ENCODE data around the gene STK35.

The STK35 gene

DNA sequence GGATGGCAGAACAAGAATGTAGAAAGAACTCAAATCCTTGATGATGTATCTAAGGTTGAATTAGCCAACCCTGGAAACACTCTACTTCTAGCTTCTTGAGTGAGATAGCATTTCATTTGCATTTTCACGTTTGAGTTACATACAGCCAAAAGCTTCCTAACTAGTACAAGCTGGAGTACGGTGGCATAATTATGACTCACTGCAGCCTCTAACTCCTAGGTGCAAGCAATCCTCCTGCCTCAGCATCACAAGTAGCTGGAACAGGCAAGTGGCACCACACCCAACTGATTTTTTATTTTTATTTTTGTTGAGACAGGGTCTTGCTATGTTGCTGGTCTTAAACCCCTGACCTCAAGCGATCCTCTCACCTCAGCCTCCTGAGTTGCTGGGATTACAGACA, 36.5 kb upstream of the STK35 start:
- DNase-seq: no peak
- no peaks in the 10 kb centered on the region for H3K27me3 ChIP-seq (replicated peaks)
- in situ Hi-C loops (cut with HindIII; ENCODE audit: low pct_ligation_motif_present, low sequenced_read_pairs): no loop called here
- H3K4me3 ChIP-seq (ENCODE audit: low read depth, low read length): no peak overlapping the region
- TF ChIP-seq, protein P1, sequence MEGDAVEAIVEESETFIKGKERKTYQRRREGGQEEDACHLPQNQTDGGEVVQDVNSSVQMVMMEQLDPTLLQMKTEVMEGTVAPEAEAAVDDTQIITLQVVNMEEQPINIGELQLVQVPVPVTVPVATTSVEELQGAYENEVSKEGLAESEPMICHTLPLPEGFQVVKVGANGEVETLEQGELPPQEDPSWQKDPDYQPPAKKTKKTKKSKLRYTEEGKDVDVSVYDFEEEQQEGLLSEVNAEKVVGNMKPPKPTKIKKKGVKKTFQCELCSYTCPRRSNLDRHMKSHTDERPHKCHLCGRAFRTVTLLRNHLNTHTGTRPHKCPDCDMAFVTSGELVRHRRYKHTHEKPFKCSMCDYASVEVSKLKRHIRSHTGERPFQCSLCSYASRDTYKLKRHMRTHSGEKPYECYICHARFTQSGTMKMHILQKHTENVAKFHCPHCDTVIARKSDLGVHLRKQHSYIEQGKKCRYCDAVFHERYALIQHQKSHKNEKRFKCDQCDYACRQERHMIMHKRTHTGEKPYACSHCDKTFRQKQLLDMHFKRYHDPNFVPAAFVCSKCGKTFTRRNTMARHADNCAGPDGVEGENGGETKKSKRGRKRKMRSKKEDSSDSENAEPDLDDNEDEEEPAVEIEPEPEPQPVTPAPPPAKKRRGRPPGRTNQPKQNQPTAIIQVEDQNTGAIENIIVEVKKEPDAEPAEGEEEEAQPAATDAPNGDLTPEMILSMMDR (IDR thresholded peaks at IDR 0.05; ENCODE audit: low read depth, low read length, missing control alignments): no peak
- no peaks in the 10 kb centered on the region for H3K36me3 ChIP-seq (replicated peaks)
- H3K27ac ChIP-seq: no peak overlapping the region

- no peak for DNase-seq
- Histone ChIP-seq H3K27me3 (replicated peaks) (no peaks in the 10 kb centered on the region), H3K4me3 (ENCODE audit: low read depth, low read length) (no peak overlapping the region), H3K27ac (no peak overlapping the region), H3K36me3 (replicated peaks) (no peaks in the 10 kb centered on the region)
- TF ChIP-seq, protein P1 (IDR thresholded peaks at IDR 0.05; ENCODE audit: low read depth, low read length, missing control alignments): no peak
- in situ Hi-C loops (cut with HindIII; ENCODE audit: low pct_ligation_motif_present, low sequenced_read_pairs): no loop called here
These were observed 35.0 kb upstream of the STK35 start for GRCh38 chr20:2066461-2067122.

DNA sequence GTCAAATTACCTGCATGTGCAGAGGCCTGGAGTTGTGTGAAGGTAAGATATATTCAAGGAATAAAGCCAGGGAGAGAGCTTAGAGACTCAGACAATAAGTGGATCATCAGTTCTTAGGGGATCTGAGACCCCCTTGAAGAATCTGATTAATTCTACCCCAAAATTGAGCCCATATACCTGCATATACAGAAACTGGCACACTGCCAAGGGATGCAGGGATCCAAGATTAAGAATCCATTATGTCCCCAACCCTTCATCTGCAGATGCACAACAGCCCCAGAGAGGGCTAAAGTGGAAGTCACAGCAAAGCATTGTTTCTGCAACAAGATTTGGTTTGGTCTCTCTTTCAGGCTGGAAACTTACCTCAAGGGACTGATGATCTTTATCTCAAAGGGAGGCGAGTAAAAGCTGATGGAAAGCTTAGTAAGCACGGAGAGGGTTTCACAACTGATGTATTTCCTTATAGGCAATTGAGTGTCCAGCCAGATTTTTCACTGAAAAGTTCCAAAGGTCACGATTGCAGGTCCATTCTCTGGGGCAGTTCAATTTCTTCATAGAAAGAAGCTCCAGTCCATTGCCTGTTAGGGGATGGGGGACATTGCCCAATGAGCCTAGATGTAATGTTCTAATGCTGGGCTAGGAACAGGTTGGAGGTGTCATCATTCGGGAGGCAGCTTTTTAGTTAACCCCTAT, 20.9 kb upstream of the STK35 start:
- in situ Hi-C loops (cut with HindIII; ENCODE audit: low pct_ligation_motif_present, low sequenced_read_pairs): no loop called here
- no peak overlapping the region for H3K27ac ChIP-seq
- TF ChIP-seq, protein P1 (IDR thresholded peaks at IDR 0.05; ENCODE audit: low read depth, low read length, missing control alignments): no peak
- no peaks in the 10 kb centered on the region for H3K36me3 ChIP-seq (replicated peaks)
- no peak for DNase-seq
- H3K27me3 ChIP-seq (replicated peaks): no peaks in the 10 kb centered on the region
- H3K4me3 ChIP-seq (ENCODE audit: low read depth, low read length): no peak overlapping the region

DNA sequence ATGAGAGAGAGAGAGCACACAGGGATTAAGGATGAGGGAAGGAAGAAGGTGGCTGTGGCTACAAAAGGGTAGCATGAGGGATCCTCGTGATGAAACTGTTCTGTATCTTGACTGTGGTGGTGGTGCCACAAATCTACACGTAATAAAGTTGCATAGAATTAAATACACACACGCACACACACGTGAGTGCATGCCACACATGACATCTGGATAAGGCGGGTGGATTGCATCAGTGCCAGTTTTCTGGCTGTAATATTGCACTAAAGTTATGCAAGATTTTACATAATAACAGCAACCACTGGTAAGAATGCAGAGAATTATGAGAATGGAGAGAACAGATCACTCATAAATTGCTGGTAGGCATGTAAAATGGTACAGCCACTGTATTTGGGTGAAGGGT, 16.9 kb upstream of the STK35 start:
- in situ Hi-C loops (cut with HindIII; ENCODE audit: low pct_ligation_motif_present, low sequenced_read_pairs): no loop called here
- TF ChIP-seq, protein P1 (IDR thresholded peaks at IDR 0.05; ENCODE audit: low read depth, low read length, missing control alignments): no peak
- Histone ChIP-seq H3K4me3 (ENCODE audit: low read depth, low read length) (no peak overlapping the region), H3K36me3 (replicated peaks) (no peaks in the 10 kb centered on the region), H3K27ac (no peak overlapping the region), H3K27me3 (replicated peaks) (peaks cover 7% of the 10 kb centered on the region)
- DNase-seq: no peak

DNA sequence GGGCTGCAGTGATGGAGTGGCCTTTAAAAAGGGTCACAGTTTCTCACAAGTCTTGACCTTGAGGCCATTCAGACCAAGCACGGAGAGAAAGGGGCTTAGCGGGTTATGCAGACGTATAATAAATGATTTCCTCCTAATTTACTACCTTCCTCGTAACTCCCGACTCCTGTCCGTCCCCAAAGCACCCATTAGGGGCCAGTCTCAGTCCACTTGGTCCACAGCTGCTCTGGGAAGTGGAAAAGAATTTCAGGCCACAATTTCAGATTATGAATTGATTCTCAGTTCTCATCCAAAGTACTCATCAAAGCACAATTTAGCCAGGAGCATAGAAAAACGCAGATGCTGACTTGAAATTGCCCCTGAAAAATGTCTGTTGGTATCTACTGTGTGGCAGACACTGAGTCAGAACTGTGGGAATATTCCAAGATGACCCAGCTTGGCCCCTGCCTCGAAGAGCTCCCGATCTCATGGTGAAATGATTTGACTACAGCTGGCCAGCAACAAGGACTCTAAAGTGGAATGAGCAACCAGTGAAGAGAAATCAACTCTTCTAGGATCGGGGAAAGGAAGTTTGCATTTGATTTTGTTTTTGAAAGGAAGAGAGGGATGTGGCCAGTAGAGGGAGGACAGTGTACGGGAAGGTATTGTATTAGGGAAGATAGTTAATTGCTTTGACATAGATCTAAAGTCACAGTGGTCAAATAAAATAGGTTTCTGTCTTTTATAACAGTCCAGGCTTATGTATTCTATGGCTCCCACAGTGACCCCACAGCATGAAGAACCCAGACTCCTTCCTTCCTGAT, 15.2 kb upstream of the STK35 start:
- H3K27ac ChIP-seq: no peak overlapping the region
- no peak for DNase-seq
- H3K27me3 ChIP-seq (replicated peaks): peaks cover 7% of the 10 kb centered on the region
- H3K4me3 ChIP-seq (ENCODE audit: low read depth, low read length): no peak overlapping the region
- H3K36me3 ChIP-seq (replicated peaks): no peaks in the 10 kb centered on the region
- TF ChIP-seq, protein P1 (IDR thresholded peaks at IDR 0.05; ENCODE audit: low read depth, low read length, missing control alignments): peak; percentile 35
- in situ Hi-C loops (cut with HindIII; ENCODE audit: low pct_ligation_motif_present, low sequenced_read_pairs): no loop called here

All from brain microvascular endothelial cell (primary cell).